ENCODE results near the gene PGLYRP4.

DNA sequence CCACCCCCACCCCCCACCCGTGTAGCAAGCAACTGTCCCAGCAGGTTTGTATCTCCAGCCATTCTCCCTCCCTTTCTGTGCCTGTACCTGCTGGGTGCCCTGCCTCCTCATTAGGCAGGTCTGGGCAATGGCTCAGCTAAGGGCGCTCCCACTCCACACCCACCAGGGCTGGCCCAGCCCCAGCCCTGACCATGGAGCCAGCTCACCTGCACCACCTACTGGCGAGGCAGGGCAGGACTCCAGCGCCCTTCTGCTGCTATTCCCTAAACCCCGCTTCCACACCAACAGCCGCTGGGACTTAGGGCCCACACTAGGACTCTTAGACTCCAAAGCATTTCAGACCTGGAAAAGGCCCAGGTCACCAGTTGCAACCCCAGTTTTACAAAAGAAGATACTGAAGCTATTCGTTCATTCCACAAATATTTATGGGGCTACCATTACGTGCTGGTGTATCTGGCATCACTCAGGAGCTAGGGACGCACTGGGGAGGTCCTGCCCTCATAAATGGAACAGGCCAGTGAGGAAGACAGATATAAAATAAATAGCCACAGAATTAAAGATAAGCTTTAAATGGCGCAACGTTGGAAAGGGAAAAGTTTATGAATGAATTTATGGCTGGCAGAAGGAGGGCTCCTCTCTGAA is 59.9 kb downstream of the PGLYRP4 start:
- TF ChIP-seq, protein P1, sequence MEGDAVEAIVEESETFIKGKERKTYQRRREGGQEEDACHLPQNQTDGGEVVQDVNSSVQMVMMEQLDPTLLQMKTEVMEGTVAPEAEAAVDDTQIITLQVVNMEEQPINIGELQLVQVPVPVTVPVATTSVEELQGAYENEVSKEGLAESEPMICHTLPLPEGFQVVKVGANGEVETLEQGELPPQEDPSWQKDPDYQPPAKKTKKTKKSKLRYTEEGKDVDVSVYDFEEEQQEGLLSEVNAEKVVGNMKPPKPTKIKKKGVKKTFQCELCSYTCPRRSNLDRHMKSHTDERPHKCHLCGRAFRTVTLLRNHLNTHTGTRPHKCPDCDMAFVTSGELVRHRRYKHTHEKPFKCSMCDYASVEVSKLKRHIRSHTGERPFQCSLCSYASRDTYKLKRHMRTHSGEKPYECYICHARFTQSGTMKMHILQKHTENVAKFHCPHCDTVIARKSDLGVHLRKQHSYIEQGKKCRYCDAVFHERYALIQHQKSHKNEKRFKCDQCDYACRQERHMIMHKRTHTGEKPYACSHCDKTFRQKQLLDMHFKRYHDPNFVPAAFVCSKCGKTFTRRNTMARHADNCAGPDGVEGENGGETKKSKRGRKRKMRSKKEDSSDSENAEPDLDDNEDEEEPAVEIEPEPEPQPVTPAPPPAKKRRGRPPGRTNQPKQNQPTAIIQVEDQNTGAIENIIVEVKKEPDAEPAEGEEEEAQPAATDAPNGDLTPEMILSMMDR (IDR thresholded peaks at IDR 0.05): peak; percentile 93
- no peak for TF ChIP-seq ZFX (IDR thresholded peaks at IDR 0.05; ENCODE audit: borderline replicate concordance)

Measured in 22Rv1 (cell line).